Measurements from ENCODE around the gene CCT7.

DNA sequence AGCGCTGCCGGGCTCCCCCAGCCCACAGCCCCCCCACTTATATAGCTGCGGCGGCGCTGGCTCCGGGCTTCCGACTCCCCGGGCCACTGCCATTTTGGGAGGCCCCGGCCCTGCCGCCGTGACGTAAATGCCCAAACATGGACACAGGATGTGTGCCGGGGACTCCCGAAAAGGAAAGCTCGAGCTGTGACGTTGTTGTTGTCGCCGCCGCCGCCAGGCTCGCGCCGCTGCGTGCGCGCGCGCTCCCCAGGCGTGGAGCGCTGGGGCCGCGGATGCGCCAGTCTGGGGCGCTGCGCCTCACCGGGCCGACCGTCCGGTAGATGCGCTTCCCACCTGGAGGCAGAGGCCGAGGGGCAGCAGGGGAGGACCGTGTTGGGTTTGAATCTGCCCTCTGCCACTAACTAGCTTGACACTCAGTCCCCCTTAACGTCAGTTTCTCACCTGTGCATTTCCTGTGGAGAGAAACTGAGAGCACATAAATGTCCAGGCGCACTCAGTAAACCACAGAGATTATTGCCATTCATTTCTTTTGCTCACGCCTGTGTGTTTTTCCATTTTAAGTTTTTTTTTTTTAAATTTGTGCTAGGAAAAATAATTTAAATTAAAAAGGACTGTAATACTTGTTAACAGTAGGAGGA, 59.5 kb downstream of the CCT7 start, which contains the start of gene EGR4:
- TF ChIP-seq, protein P1, sequence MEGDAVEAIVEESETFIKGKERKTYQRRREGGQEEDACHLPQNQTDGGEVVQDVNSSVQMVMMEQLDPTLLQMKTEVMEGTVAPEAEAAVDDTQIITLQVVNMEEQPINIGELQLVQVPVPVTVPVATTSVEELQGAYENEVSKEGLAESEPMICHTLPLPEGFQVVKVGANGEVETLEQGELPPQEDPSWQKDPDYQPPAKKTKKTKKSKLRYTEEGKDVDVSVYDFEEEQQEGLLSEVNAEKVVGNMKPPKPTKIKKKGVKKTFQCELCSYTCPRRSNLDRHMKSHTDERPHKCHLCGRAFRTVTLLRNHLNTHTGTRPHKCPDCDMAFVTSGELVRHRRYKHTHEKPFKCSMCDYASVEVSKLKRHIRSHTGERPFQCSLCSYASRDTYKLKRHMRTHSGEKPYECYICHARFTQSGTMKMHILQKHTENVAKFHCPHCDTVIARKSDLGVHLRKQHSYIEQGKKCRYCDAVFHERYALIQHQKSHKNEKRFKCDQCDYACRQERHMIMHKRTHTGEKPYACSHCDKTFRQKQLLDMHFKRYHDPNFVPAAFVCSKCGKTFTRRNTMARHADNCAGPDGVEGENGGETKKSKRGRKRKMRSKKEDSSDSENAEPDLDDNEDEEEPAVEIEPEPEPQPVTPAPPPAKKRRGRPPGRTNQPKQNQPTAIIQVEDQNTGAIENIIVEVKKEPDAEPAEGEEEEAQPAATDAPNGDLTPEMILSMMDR (IDR thresholded peaks at IDR 0.05) = no peak
- TF ChIP-seq, protein P2, sequence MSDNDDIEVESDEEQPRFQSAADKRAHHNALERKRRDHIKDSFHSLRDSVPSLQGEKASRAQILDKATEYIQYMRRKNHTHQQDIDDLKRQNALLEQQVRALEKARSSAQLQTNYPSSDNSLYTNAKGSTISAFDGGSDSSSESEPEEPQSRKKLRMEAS (CRISPR knock-in tag; IDR thresholded peaks at IDR 0.05) = no peak
- TF ChIP-seq JUN (CRISPR knock-in tag; IDR thresholded peaks at IDR 0.05) (no peak), TEAD1 (CRISPR knock-in tag; IDR thresholded peaks at IDR 0.05) (no peak), NFE2L1 (CRISPR knock-in tag; IDR thresholded peaks at IDR 0.05) (no peak), SP1 (CRISPR knock-in tag; conservative IDR thresholded peaks at IDR 0.05) (peak; percentile 62), AFF4 (CRISPR knock-in tag; IDR thresholded peaks at IDR 0.05; ENCODE audit: borderline replicate concordance) (no peak)

Data from WTC11 (cell line).